GOT3 (cell line): ENCODE data around the gene WNT3.
"Not testable (repeated sequence)": the region's sequence is repeated elsewhere in the genome, so short reads cannot be mapped to it uniquely, and the experiment has no call there.

Source experiments
- DNase-seq: peaks from one replicate; lab custom pipeline; 2025; ENCODE audit warnings: mixed read lengths; lab: John Stamatoyannopoulos, UW

The WNT3 gene

GRCh38 chr17:46783031-46783593 lies 35.4 kb downstream of the WNT3 start:
- no peak for DNase-seq

GRCh38 chr17:46782250-46782953 lies 36.1 kb downstream of the WNT3 start:
- no peak for DNase-seq

DNA sequence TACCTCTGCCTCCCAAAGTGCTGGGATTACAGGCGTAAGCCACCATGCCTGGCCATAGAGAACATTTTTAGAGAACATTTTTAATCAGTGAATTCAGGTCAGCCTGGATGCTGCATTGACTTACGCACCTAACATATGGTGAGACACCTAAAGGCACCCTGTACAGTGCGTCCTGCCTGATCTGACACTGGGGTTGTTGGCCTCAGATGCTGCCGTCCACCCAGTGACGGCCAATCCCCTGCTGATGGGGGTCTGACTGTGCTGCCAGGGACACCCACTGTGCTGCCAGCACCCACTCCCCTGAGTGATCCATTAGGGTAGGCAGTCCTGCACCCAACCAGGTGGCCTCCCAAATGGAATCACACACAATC lies 38.5 kb downstream of the WNT3 start:
- no peak for DNase-seq

DNA sequence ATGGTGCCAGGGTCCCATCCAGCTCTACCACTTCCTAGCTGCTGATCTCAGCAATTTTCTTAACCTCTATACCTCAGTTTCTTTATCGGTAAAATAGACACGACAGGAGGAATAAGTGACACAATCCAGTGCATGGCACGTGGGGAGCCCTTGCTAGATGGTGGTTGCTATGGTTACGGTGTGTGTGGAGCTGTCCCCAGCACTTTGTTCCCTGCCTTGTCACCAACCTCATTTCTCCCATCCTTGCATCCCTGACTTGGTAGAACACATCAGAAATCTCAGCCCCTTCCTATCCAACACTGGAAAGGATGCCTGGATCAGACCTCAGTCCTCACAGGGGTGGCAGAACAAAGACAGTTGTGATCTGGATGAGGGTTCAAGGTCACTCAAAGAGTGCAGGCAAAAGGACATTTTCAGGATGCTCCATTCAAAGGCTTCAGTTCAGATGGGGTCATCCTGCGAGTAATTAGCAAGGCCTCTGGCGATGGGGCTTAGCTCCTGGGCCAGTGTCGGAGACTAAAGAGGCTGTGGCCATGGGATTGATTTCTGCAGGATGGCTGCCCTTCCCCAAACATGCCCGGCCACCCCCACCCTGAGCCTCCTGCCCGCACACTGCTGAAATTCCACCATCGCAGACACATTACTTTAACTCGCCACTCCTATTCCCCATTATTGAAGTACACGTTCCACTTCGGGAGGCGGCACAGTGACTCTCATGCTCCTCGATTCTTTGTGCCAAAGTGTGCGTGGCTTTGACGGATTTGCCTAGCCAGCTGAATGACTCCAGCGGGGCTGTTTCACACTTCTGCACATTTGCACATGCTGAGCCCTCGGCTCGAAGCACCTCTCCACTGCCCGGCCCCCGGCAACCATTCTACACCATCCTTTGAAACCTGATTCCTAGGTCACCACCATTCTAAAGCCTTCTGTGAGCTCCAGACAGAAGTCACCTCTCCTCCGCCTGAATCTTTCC lies 40.3 kb downstream of the WNT3 start:
- DNase-seq = no peak

DNA sequence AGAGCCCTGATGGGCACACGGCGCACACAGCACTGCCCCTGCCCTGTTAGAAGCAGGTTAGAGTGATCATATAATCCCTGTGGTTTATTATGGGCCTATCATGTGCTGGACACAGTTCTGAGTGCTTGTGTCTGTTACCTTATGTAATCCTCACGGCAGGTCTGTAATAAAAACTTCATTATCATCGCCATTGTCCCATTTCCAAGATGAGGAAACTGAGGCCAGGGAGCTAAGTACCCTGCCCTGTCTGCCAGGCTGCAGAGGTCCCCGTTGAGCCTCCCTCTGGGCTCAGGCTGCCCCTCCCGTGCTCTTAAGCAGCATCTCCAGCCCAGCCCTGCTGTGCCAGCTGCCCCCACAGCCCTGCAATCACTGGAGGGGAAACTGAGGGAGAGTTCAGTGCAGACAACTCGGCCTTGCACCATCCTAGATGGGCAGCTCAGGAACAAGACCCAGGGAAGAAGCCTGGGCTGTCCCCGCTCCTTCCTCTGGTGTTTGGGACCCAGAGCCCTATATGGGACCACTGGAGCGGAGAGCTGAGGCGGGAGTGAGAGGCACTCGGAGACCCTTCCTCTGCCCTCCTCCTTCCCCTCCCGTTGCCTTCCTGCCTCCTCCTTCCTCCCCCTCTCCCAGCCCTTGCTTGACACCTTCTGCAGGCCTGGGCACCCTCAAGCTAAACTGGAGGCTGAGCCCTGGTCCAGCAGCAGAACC lies 42.0 kb downstream of the WNT3 start:
- no peak for DNase-seq

- DNase-seq = no peak
These were observed 44.3 kb downstream of the WNT3 start for GRCh38 chr17:46774108-46774737.

DNA sequence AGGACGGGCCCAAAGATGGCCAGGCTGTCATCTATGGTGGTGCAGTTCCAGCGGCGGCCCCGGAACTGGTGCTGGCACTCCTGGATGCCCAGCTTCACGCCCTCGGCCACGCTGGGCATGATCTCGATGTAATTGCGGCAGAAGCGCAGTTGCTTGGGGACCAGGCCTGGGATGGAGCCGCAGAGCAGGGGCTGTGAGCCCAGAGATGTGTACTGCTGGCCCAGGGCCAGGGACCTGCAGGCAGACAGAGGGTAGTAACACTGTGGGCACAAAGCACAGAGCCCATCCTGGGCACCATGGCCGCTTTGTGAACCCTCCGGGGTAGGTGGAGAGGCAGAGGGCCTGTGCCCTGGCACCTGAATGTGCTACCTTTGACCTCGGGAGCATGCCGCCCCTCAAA lies 44.8 kb downstream of the WNT3 start:
- no peak for DNase-seq

DNA sequence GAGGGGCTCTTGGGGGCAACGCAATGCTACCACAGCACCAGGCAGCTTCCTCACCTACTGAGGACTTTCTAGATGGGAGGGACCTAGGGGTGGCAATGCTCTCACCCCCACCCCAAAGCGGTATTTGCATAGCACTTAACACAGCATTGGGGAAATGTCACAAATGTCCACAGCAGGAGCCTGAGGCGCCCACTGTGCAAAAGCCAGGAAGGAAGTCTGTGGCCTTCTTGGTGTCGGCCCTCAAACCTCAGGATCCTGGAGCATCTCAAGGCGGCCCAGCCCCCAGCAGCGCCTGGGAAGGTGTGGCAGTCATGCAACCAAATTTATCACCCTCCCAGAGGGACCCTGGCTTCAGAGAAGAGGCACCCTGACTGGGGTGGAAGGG lies 45.3 kb downstream of the WNT3 start:
- no peak for DNase-seq

GRCh38 chr17:46772475-46773220 lies 45.8 kb downstream of the WNT3 start:
- DNase-seq = no peak

DNA sequence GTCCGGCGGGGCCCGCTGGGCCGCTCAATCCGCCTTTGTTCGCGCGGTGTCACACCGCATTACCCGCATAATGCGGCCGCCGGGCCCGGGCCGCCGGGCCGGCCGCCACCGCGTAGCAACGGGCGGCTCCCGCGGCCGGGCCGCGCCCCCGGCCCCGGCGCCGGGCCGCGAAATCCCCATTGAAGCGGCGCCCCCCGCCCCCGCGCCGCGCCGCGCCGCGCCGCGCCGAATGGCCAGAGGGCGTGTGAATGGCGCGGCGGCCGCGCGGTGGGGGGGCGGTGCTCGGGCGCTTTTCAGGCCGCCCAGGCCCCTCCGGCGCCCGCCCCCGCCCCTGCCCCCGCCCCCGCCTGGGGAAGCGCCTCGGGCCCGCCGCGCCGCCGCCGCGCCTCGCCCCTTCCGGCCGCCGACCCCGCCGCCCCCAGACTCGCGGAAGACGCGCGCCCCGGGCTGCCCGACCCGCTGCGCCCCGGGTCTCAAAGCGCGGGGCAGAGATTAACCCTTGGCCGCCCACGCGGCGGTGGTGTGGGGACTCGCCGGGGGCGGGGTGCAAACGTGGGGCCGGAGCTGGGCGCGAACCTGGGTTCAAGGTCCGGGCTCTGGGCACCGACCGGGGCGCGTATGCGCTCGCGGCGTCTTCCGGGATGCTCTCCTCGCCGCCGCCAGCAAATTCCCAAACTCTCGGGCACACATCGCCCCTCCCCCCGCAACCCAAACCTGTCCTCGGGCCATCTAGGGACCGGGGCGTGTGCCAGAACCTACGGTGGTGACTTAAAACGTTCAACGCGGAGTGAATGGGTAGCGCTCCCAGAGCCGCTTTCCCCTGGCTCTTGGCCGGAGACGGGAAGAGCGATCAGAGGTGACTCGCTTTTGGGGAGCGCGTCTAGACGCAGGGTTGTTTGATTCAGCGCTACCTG lies 46.7 kb downstream of the WNT3 start:
- DNase-seq = no peak

DNA sequence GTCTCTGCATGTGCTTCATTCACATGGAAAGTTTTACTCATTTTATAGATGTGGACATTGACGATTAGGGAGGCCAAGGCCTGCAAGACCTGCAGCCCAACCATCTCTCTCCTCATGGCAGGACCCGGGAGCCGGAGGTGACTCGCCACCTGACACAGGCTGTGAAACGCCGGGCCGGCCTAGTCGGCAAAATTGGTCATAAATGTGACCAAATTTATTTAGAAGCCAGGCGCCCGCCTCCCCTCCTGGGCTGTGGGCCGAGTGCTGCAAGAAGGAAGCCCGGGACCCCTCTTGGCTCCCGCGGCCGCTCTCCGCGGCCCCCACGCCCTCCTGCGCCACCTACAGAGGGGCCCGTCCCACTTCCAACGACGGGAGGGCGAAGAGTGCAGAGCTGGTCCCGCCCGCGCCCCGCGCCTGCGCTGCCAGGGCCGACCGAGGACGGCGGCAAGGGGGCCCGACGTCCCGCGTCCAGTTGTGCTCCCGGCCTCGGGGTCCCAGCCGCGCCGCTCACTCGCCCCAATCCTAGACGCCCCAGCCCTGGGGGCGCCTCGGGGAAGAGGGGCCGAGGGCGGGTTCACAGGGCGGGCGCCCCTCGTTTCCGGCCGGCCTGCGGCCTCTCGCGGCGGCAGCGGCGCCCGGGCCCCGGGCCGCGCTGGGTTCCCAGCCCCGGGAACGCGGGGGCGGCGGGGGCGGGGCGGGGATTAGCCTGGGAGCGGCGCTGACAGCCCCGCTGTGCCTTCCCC lies 47.5 kb downstream of the WNT3 start:
- no peak for DNase-seq

DNA sequence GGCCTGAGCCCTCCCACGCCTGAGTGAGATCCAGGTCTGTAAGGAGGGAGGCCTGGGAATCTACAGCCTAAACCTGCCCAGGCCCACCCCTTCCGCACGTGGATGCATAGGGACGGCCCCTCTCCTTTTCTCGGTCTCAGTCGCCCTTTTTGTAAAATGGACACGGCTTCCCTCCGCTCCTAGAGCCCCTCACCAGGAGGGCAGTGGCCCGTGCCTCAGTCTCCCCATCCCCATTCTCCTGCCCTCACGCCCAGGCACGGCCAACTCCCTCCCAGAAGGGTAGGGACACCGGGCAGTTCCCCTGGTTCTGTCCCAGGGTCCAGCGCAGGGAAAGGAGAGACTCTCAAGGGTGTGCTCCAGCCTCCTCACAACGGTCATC lies 48.1 kb downstream of the WNT3 start:
- no peak for DNase-seq

DNA sequence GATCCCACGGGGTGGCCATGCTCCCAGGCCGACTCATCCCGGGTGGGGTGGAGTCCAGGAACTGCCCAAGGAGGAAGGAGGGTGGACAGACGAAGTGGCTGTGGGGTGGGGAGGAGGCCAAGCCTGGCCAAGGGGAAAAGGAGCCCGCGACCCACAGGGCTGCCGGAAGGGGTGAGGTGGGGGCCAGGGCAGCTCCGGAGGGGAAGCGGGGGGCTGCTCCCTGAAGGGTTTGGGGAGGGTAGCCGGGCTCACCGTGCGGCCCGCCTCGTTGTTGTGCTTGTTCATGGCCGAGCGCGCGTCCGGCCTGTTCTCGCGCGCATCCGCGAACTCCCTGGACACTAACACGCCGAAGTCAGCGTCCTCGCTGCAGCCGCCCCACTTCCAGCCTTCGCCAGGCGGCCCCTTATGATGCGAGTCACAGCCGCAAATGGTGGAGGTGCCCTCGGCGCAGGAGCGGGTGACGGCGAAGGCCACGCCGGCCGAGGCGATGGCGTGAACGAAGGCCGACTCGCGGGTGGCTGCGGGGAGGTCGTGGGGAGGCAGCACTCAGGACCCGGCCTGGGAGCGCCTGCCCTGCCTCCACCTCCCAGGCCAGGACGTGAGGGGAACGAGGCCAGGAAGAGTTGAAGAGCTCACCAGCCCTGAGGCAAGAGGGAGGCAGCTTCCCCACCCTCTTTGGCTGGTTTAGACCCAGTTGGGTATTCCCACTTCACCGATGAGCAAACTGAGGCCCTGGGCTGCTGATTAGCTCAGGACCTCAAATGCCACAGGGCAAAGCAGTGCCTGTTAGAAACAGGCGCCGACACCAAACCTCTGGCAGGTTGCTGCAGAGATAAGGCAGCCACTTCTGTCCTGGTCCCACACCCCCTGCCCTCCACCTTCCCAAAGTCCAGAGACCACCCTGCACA lies 48.7 kb downstream of the WNT3 start:
- DNase-seq = no peak

DNA sequence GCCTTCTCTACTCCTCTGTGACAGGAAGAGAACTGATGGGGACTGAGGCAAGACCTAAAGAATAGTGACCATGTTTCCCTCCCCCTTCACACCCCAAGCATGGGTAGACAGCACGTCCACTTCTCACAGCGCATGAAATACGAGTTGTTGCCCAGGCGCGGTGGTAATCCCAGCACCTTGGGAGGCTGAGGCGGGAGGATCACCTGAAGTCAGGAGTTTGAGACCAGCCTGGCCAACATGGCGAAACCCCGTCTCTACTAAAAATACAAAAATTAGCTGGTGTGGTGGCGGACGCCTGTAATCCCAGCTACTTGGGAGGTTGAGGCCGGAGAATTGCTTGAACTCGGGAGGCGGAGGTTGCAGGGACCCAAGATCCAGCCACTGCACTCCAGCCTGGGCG lies 49.6 kb downstream of the WNT3 start:
- DNase-seq = not testable (repeated sequence)

GRCh38 chr17:46768540-46768870 lies 50.0 kb downstream of the WNT3 start:
- DNase-seq = no peak

- no peak for DNase-seq
These were observed 51.7 kb downstream of the WNT3 start for GRCh38 chr17:46766493-46767491.

GRCh38 chr17:46765453-46765852 lies 53.0 kb downstream of the WNT3 start:
- no peak for DNase-seq
